ENCODE results near the gene CEMIP. TPM values are rescaled to one million over a fixed set of nuclear protein-coding genes. Genes with fewer than 3 reads are reported as not detected.

The CEMIP gene
- total RNA-seq, 1 donor from 2014 or later, result 0.44 TPM

GRCh38 chr15:80785811-80786354 is 6.7 kb downstream of the CEMIP start:
- no peaks in the 10 kb centered on the region for H3K9me3 ChIP-seq (replicated peaks)
- no peak for DNase-seq
- no peaks in the 10 kb centered on the region for H3K36me3 ChIP-seq
- no peak overlapping the region for H3K4me3 ChIP-seq
- peaks cover 71% of the 10 kb centered on the region for H3K27me3 ChIP-seq (ENCODE audit: low read depth)
- no peak for TF ChIP-seq CTCF (IDR thresholded peaks at IDR 0.05; ENCODE audit: borderline replicate concordance)
- intact Hi-C loops (cut with micrococcal nuclease), result no loop called here
- H3K4me1 ChIP-seq, result peaks cover under 1% of the 10 kb centered on the region
- H3K27ac ChIP-seq (replicated peaks), result no peak overlapping the region

GRCh38 chr15:80787316-80787715 is 8.1 kb downstream of the CEMIP start:
- intact Hi-C loops (cut with micrococcal nuclease), result no loop called here
- TF ChIP-seq CTCF (IDR thresholded peaks at IDR 0.05; ENCODE audit: borderline replicate concordance), result no peak
- Histone ChIP-seq H3K27me3 (ENCODE audit: low read depth) (peaks cover 63% of the 10 kb centered on the region), H3K27ac (replicated peaks) (no peak overlapping the region), H3K36me3 (no peaks in the 10 kb centered on the region), H3K9me3 (replicated peaks) (no peaks in the 10 kb centered on the region), H3K4me3 (no peak overlapping the region), H3K4me1 (no peaks in the 10 kb centered on the region)
- DNase-seq, result no peak

GRCh38 chr15:80788536-80788935 is 9.4 kb downstream of the CEMIP start:
- Histone ChIP-seq H3K9me3 (replicated peaks) (no peaks in the 10 kb centered on the region), H3K27me3 (ENCODE audit: low read depth) (peaks cover 58% of the 10 kb centered on the region), H3K36me3 (no peaks in the 10 kb centered on the region), H3K4me3 (no peak overlapping the region), H3K4me1 (no peaks in the 10 kb centered on the region), H3K27ac (replicated peaks) (no peak overlapping the region)
- intact Hi-C loops (cut with micrococcal nuclease), result no loop called here
- TF ChIP-seq CTCF (IDR thresholded peaks at IDR 0.05; ENCODE audit: borderline replicate concordance), result no peak
- DNase-seq, result no peak

- no peak for TF ChIP-seq CTCF (IDR thresholded peaks at IDR 0.05; ENCODE audit: borderline replicate concordance)
- no peaks in the 10 kb centered on the region for H3K9me3 ChIP-seq (replicated peaks)
- H3K27me3 ChIP-seq (ENCODE audit: low read depth), result peaks cover 51% of the 10 kb centered on the region
- DNase-seq, result no peak
- intact Hi-C loops (cut with micrococcal nuclease), result no loop called here
- H3K36me3 ChIP-seq, result no peaks in the 10 kb centered on the region
- no peaks in the 10 kb centered on the region for H3K4me1 ChIP-seq
- H3K27ac ChIP-seq (replicated peaks), result no peak overlapping the region
- H3K4me3 ChIP-seq, result no peak overlapping the region
These were observed 10.1 kb downstream of the CEMIP start for GRCh38 chr15:80789296-80789695.

GRCh38 chr15:80789796-80790195 is 10.6 kb downstream of the CEMIP start:
- TF ChIP-seq CTCF (IDR thresholded peaks at IDR 0.05; ENCODE audit: borderline replicate concordance), result no peak
- Histone ChIP-seq H3K9me3 (replicated peaks) (no peaks in the 10 kb centered on the region), H3K27me3 (ENCODE audit: low read depth) (peaks cover 48% of the 10 kb centered on the region), H3K27ac (replicated peaks) (no peak overlapping the region), H3K4me1 (no peaks in the 10 kb centered on the region), H3K36me3 (no peaks in the 10 kb centered on the region), H3K4me3 (no peak overlapping the region)
- DNase-seq, result no peak
- intact Hi-C loops (cut with micrococcal nuclease), result loop anchor here (10.0 kb wide), 1 partner anchor 345 kb away; no protein-coding TSS in a partner anchor

Data from left ventricle myocardium inferior (tissue), 1 donor.